SK-N-SH (cell line): ENCODE results near the gene SMIM44. TPM values are rescaled to one million over a fixed set of nuclear protein-coding genes. Genes with fewer than 3 reads are reported as not detected.

ENCODE experiments used
- CTCF ChIA-PET: fragments of 300-600, 350-600 bp; formaldehyde crosslinking; extraction: SDS; loops from one replicate; lab custom pipeline; 2021; lab: Yijun Ruan, JAX
- POLR2A ChIA-PET: fragments of 350-600 bp; sonication (Branson Sonifier 250); formaldehyde crosslinking; extraction: SDS; loops from one replicate; lab custom pipeline; 2020; ENCODE audit warnings: antibody characterized with exemption, inconsistent platforms; lab: Yijun Ruan, JAX
- DNase-seq: peaks from one replicate; pipeline ENCODE4 v3.0.0; 2012
- H2AFZ ChIP-seq: fragments of 200-600 bp; sonication (generic); 2 replicates; pipeline ENCODE4 v1.8.1; 2016; ENCODE audit warnings: antibody characterized with exemption, mild to moderate bottlenecking, low read depth
- H3F3A ChIP-seq: fragments of 200-600 bp; sonication (generic); replicated peaks from 2 replicates; pipeline ENCODE3; 2016; ENCODE audit warnings: antibody characterized with exemption, mild to moderate bottlenecking; ENCODE audit not compliant: insufficient read depth
- H3K27ac ChIP-seq, 2 experiments: fragments of 200-500 bp in 1 of 2; fragments of 200-600 bp in 1 of 2; sonication (Bioruptor generic) in 1 of 2; sonication (generic), shearing (Covaris generic) in 1 of 2; 2 replicates each; pipeline versions ENCODE4 v1.5.1 to v1.6.1; 2014 to 2016; ENCODE audit warnings: low read depth in 2 of 2, inconsistent platforms in 1 of 2, low read length in 1 of 2, mild to moderate bottlenecking in 1 of 2, mixed read lengths in 1 of 2
- H3K27me3 ChIP-seq: fragments of 200-600 bp; sonication (generic), shearing (Covaris generic); 2 replicates; pipeline ENCODE4 v1.6.1; 2016; ENCODE audit warnings: mixed run types; ENCODE audit not compliant: insufficient read depth
- H3K36me3 ChIP-seq, 2 experiments: fragments of 200-500 bp in 1 of 2; fragments of 200-600 bp in 1 of 2; sonication (Bioruptor generic) in 1 of 2; sonication (generic) in 1 of 2; replicated peaks in 1 of 2; 2 replicates each; pipeline versions ENCODE3 to v1.5.1; 2014 to 2016; ENCODE audit warnings: low read length in 1 of 2, mild to moderate bottlenecking in 1 of 2; ENCODE audit not compliant: insufficient read depth in 2 of 2, control insufficient read depth in 1 of 2
- H3K4me1 ChIP-seq, 2 experiments: fragments of 200-500 bp in 1 of 2; fragments of 200-600 bp in 1 of 2; sonication (Bioruptor generic) in 1 of 2; sonication (generic), shearing (Covaris generic) in 1 of 2; 2 replicates each; pipeline versions ENCODE4 v1.5.1 to v1.6.1; 2014 to 2016; ENCODE audit warnings: low read depth in 1 of 2, low read length in 1 of 2, mixed run types in 1 of 2; ENCODE audit not compliant: insufficient read depth in 2 of 2, control insufficient read depth in 1 of 2
- H3K4me2 ChIP-seq: fragments of 200-600 bp; sonication (generic), shearing (Covaris generic); 2 replicates; pipeline ENCODE4 v1.6.1; 2017; ENCODE audit warnings: mixed run types
- H3K4me3 ChIP-seq, 2 experiments: fragments of 200-500 bp in 1 of 2; fragments of 200-600 bp in 1 of 2; sonication (Bioruptor generic) in 1 of 2; sonication (generic), shearing (Covaris generic) in 1 of 2; 2 replicates each; pipeline versions ENCODE4 v1.5.1 to v1.8.1; 2014 to 2016; ENCODE audit warnings: low read depth in 2 of 2, inconsistent platforms in 1 of 2, low read length in 1 of 2, mild to moderate bottlenecking in 1 of 2, mixed read lengths in 1 of 2, moderate library complexity in 1 of 2
- H3K79me2 ChIP-seq: fragments of 200-600 bp; sonication (generic); 2 replicates; pipeline ENCODE4 v1.8.1; 2017; ENCODE audit warnings: mild to moderate bottlenecking; ENCODE audit not compliant: insufficient read depth
- H3K9ac ChIP-seq: fragments of 200-600 bp; sonication (generic); 2 replicates; pipeline ENCODE4 v1.6.1; 2017; ENCODE audit warnings: mixed run types
- H3K9me2 ChIP-seq: fragments of 200-600 bp; sonication (generic); 2 replicates; pipeline ENCODE4 v1.6.1; 2017; ENCODE audit warnings: mixed run types
- H3K9me3 ChIP-seq: fragments of 200-600 bp; sonication (generic); 2 replicates; pipeline ENCODE4 v1.6.1; 2017; ENCODE audit warnings: mixed run types, mild to moderate bottlenecking, moderate library complexity
- H4K20me1 ChIP-seq: fragments of 200-600 bp; sonication (generic); 2 replicates; pipeline ENCODE4 v1.6.1; 2017; ENCODE audit warnings: mild to moderate bottlenecking, mixed run types; ENCODE audit not compliant: insufficient read depth
- CHD2 ChIP-seq: fragments of 150-350 bp; IDR thresholded peaks from 2 replicates; pipeline ENCODE4 v1.6.1; 2018; ENCODE audit warnings: low read length; ENCODE audit not compliant: partially characterized antibody
- ELF1 ChIP-seq: IDR thresholded peaks from 2 replicates; pipeline ENCODE4 v1.4.0; 2012
- FOXJ3 ChIP-seq: sonication (generic); formaldehyde crosslinking; IDR thresholded peaks from 2 replicates; pipeline ENCODE4 v1.5.1; 2020; ENCODE audit warnings: mild to moderate bottlenecking, missing genetic modification reagents
- GABPA ChIP-seq: IDR thresholded peaks from 2 replicates; pipeline ENCODE4 v1.4.0; 2012; ENCODE audit warnings: low read depth, mild to moderate bottlenecking
- GATA2 ChIP-seq: sonication (generic); formaldehyde crosslinking; IDR thresholded peaks from 2 replicates; pipeline ENCODE4 v1.5.0; 2020; ENCODE audit warnings: mild to moderate bottlenecking, missing genetic modification reagents
- JUND ChIP-seq: IDR thresholded peaks from 2 replicates; pipeline ENCODE4 v1.4.0; 2012
- MEF2A ChIP-seq: IDR thresholded peaks from 2 replicates; pipeline ENCODE4 v1.4.0; 2012; ENCODE audit warnings: low read depth, borderline replicate concordance
- MXI1 ChIP-seq: IDR thresholded peaks from 2 replicates; pipeline ENCODE4 v1.6.1; 2012; ENCODE audit warnings: mild to moderate bottlenecking, low read depth, low read length, improper control_type of control experiment
- NFIC ChIP-seq: IDR thresholded peaks from 2 replicates; pipeline ENCODE4 v1.4.0; 2012; ENCODE audit warnings: borderline replicate concordance
- POLR2AphosphoS5 ChIP-seq: IDR thresholded peaks from 2 replicates; pipeline ENCODE4 v1.6.1; 2012; ENCODE audit warnings: low read depth, low read length
- RAD21 ChIP-seq: IDR thresholded peaks from 2 replicates; pipeline ENCODE4 v1.6.1; 2012; ENCODE audit warnings: mild to moderate bottlenecking, low read length
- RCOR1 ChIP-seq: fragments of 150-350 bp; IDR thresholded peaks from 2 replicates; pipeline ENCODE4 v1.6.1; 2017; ENCODE audit warnings: antibody characterized with exemption, low read length
- SMC3 ChIP-seq: IDR thresholded peaks from 2 replicates; pipeline ENCODE4 v1.6.1; 2012; ENCODE audit warnings: low read depth, low read length, improper control_type of control experiment
- TAF1 ChIP-seq: IDR thresholded peaks from 2 replicates; pipeline ENCODE4 v1.6.1; 2012; ENCODE audit warnings: low read depth, mild to moderate bottlenecking, low read length, moderate library complexity, borderline replicate concordance
- TCF12 ChIP-seq: IDR thresholded peaks from 2 replicates; pipeline ENCODE4 v1.4.0; 2012
- TEAD4 ChIP-seq: IDR thresholded peaks from 2 replicates; pipeline ENCODE4 v1.4.0; 2012; ENCODE audit warnings: mild to moderate bottlenecking, borderline replicate concordance; ENCODE audit not compliant: insufficient read depth
- YY1 ChIP-seq: IDR thresholded peaks from 2 replicates; pipeline ENCODE4 v1.4.0; 2012; ENCODE audit warnings: low read depth, mild to moderate bottlenecking
- WGBS: methylation state at CpG from one replicate; pipeline ENCODE4 v1.1.6; 2017; ENCODE audit warnings: low lambda C conversion rate; 5-methylcytosine and 5-hydroxymethylcytosine counted together
- polyA plus RNA-seq, 3 experiments: library from polyadenylated mRNA; depleted of rRNA; stranded (reverse); fragments of >200 nt; gene quantifications; 2 replicates each; pipeline ENCODE4 v1.2.3, GENCODE V29; 2012
- TF ChIP-seq, protein P1 (sequence below): IDR thresholded peaks from 2 replicates; pipeline ENCODE4 v1.4.0; 2012; ENCODE audit warnings: low read depth
- TF ChIP-seq, protein P2 (sequence below): IDR thresholded peaks from 2 replicates; pipeline ENCODE4 v1.4.0; 2012; ENCODE audit warnings: low read depth, borderline replicate concordance
- TF ChIP-seq, protein P3 (sequence below): fragments of 150-350 bp; IDR thresholded peaks from 2 replicates; pipeline ENCODE4 v1.6.1; 2017; ENCODE audit warnings: antibody characterized with exemption, low read length, low read depth, borderline replicate concordance
- TF ChIP-seq, protein P4 (sequence below): IDR thresholded peaks from 2 replicates; pipeline ENCODE4; 2012

Gene SMIM44
- polyA plus RNA-seq, 1 of the 3 experiments (the other 2 are of a cell fraction), result not detected

DNA sequence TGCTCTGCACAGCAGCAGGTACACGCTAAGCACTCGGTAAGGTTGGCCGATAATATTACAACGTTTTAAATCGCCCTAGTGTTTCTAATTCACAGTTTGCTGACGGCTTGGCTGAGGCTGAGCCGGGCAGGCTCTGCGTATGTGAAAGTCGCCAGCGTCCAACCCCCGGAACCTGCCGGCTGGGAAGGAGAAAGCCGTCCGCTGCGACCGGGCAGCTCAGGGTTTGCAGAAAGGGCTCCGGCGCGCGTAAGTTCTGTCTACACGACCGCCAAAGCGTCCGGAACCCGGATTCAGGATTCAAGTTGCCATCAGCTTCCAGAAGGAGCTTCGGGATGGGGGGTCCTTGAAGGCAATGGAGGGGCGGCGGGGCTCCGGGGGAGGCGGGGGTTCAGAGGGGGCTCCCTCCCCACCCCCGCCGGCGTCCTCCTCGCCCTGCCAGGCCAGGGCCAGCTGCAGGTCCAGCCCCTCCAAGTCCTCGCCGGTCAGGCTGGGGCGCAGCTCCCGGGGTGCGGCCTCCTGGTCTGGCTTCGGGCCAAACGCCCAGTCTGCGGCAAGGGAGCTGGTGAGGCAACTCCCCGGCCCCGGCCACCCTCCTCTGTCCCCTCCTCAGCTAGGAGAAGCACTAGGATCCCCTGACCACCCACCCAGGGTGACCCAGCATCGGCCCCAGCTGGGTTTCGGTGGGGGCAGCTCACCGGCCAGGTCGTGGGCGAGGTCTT is 575 bp downstream of the SMIM44 start:
- H3K27ac ChIP-seq, result no peak overlapping the region
- H3K4me1 ChIP-seq, result no peaks in the 10 kb centered on the region; a peak in 1 of 4 replicates
- WGBS, result 69% methylated on average over 24 of the region's 49 CpGs
- peak; percentile 62 for DNase-seq
- no peaks in the 10 kb centered on the region for H3K9me3 ChIP-seq
- no peaks in the 10 kb centered on the region for H4K20me1 ChIP-seq
- ChIA-PET CTCF (interaction anchor here (1.0 to 8.7 kb wide), 7 partner anchors 11 to 184 kb away, joined by 3 to 92 read pairs (median 7); no protein-coding TSS in a partner anchor), POLR2A (no interaction called here)
- no peaks in the 10 kb centered on the region for H3K9me2 ChIP-seq
- no peaks in the 10 kb centered on the region for H3K79me2 ChIP-seq
- H3K36me3 ChIP-seq, result no peaks in the 10 kb centered on the region
- H3K4me3 ChIP-seq, result no peak overlapping the region
- no peaks in the 10 kb centered on the region for H3F3A ChIP-seq
- TF ChIP-seq CHD2 (no peak), RCOR1 (no peak), TCF12 (no peak), TAF1 (no peak), ELF1 (no peak), JUND (no peak), RAD21 (no peak), GABPA (no peak), SMC3 (no peak), MEF2A (no peak), YY1 (no peak)
- TF ChIP-seq, protein P1, sequence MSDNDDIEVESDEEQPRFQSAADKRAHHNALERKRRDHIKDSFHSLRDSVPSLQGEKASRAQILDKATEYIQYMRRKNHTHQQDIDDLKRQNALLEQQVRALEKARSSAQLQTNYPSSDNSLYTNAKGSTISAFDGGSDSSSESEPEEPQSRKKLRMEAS, result no peak
- TF ChIP-seq, protein P2, sequence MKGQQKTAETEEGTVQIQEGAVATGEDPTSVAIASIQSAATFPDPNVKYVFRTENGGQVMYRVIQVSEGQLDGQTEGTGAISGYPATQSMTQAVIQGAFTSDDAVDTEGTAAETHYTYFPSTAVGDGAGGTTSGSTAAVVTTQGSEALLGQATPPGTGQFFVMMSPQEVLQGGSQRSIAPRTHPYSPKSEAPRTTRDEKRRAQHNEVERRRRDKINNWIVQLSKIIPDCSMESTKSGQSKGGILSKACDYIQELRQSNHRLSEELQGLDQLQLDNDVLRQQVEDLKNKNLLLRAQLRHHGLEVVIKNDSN, result no peak
- TF ChIP-seq, protein P3, sequence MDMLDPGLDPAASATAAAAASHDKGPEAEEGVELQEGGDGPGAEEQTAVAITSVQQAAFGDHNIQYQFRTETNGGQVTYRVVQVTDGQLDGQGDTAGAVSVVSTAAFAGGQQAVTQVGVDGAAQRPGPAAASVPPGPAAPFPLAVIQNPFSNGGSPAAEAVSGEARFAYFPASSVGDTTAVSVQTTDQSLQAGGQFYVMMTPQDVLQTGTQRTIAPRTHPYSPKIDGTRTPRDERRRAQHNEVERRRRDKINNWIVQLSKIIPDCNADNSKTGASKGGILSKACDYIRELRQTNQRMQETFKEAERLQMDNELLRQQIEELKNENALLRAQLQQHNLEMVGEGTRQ, result no peak
- no peaks in the 10 kb centered on the region; the same call in 1 of the 2 replicates for H3K27me3 ChIP-seq
- no peak overlapping the region; the same call in 1 of the 2 replicates for H3K4me2 ChIP-seq
- no peak overlapping the region for H2AFZ ChIP-seq
- H3K9ac ChIP-seq, result no peak overlapping the region

DNA sequence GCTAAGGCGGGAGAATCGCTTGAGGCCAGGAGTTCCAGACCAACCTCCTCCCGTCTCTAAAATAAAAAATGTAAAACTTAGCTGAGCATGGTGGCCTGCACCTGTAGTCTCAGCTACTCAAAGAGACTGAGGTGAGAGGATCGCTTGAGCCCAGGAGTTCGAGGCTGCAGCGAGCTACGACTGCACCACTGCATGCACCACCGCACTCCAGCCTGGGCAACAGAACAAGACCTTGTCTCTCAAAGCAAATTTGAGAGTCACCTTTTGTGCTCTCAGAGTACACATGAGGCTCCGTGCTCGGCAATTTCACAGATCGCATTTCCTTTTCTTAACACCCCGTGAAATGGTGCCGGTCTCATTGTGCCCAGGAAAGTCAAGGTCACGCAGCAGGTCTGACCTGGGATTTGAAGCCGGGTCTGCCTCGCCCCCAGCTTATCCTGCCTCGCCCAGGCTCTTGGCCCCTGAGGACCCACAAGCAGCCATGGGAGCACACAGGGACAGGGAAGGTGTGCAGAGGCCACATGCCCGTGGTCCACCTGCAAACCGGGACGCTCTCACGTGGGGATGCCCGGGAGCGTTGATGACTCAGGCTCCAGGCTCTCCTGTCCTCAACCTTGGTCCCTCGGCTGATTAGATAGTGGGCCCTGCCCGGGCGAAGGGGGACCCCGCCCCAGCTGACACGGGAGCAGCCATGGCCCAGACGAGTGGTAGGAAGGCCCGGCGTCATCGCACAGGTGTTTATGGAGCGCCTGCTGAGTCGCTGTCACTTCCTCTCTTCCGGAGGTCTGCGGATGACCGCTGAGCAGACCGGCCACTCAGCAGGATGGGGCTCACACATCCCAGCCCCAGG is 1.8 kb downstream of the SMIM44 start:
- WGBS, result 86% methylated on average over 29 of the region's 38 CpGs
- no peak for DNase-seq
- H3K27ac ChIP-seq, result no peak overlapping the region
- H3K79me2 ChIP-seq, result no peaks in the 10 kb centered on the region
- no peaks in the 10 kb centered on the region for H3K9me2 ChIP-seq
- H3K4me2 ChIP-seq, result no peak overlapping the region
- no peaks in the 10 kb centered on the region for H3K36me3 ChIP-seq
- H3K9ac ChIP-seq, result no peak overlapping the region
- no peaks in the 10 kb centered on the region; a peak in 1 of 4 replicates for H3K4me1 ChIP-seq
- H3F3A ChIP-seq, result no peaks in the 10 kb centered on the region
- POLR2A ChIA-PET, result no interaction called here
- H3K4me3 ChIP-seq, result no peak overlapping the region
- H2AFZ ChIP-seq, result no peak overlapping the region
- no peaks in the 10 kb centered on the region for H4K20me1 ChIP-seq
- no peaks in the 10 kb centered on the region; the same call in 1 of the 2 replicates for H3K27me3 ChIP-seq
- H3K9me3 ChIP-seq, result no peaks in the 10 kb centered on the region
- CTCF ChIA-PET, result interaction anchor here (1.3 to 8.7 kb wide), 3 partner anchors 10 to 176 kb away, joined by 6 to 92 read pairs (median 88); no protein-coding TSS in a partner anchor
- TF ChIP-seq NFIC (no peak), FOXJ3 (CRISPR knock-in tag) (no peak), TEAD4 (no peak), MXI1 (no peak), POLR2AphosphoS5 (no peak), ELF1 (no peak), GATA2 (no peak), CHD2 (no peak), YY1 (no peak), TAF1 (no peak)
- TF ChIP-seq, protein P4, sequence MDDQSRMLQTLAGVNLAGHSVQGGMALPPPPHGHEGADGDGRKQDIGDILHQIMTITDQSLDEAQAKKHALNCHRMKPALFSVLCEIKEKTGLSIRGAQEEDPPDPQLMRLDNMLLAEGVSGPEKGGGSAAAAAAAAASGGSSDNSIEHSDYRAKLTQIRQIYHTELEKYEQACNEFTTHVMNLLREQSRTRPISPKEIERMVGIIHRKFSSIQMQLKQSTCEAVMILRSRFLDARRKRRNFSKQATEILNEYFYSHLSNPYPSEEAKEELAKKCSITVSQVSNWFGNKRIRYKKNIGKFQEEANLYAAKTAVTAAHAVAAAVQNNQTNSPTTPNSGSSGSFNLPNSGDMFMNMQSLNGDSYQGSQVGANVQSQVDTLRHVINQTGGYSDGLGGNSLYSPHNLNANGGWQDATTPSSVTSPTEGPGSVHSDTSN, result no peak
- TF ChIP-seq, protein P3, result no peak
